ENCODE results near the gene TMEM39A. TPM values are rescaled to one million over a fixed set of nuclear protein-coding genes. Genes with fewer than 3 reads are reported as not detected.

TMEM39A gene
- total RNA-seq, 4 donors from 2014 or later = 23.9 to 62.2 (median 36.7) TPM

GRCh38 chr3:119483101-119483500, 19.7 kb upstream of the TMEM39A start:
- no peak for DNase-seq (ENCODE audit: low spot score in 2 of 2)
- H3K4me1 ChIP-seq = no peaks in the 10 kb centered on the region
- H3K9me3 ChIP-seq = no peaks in the 10 kb centered on the region
- TF ChIP-seq EP300 (IDR thresholded peaks at IDR 0.05) (no peak), POLR2A (IDR thresholded peaks at IDR 0.05) (no peak)
- TF ChIP-seq, protein P1, sequence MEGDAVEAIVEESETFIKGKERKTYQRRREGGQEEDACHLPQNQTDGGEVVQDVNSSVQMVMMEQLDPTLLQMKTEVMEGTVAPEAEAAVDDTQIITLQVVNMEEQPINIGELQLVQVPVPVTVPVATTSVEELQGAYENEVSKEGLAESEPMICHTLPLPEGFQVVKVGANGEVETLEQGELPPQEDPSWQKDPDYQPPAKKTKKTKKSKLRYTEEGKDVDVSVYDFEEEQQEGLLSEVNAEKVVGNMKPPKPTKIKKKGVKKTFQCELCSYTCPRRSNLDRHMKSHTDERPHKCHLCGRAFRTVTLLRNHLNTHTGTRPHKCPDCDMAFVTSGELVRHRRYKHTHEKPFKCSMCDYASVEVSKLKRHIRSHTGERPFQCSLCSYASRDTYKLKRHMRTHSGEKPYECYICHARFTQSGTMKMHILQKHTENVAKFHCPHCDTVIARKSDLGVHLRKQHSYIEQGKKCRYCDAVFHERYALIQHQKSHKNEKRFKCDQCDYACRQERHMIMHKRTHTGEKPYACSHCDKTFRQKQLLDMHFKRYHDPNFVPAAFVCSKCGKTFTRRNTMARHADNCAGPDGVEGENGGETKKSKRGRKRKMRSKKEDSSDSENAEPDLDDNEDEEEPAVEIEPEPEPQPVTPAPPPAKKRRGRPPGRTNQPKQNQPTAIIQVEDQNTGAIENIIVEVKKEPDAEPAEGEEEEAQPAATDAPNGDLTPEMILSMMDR (IDR thresholded peaks at IDR 0.05) = no peak
- H3K27me3 ChIP-seq = no peaks in the 10 kb centered on the region
- no peak overlapping the region for H3K4me3 ChIP-seq
- peaks cover 0 to 82% (median 0%) of the 10 kb centered on the region in 3 donors for H3K36me3 ChIP-seq
- no peak overlapping the region for H3K27ac ChIP-seq
- 83 to 85% methylated on average over 1 of the region's 1 CpG for WGBS, 2 donors

GRCh38 chr3:119481079-119481478, 17.7 kb upstream of the TMEM39A start:
- Histone ChIP-seq H3K4me1 (no peaks in the 10 kb centered on the region), H3K27ac (no peak overlapping the region), H3K4me3 (no peak overlapping the region), H3K27me3 (no peaks in the 10 kb centered on the region), H3K36me3 (peaks cover 0 to 75% (median 4%) of the 10 kb centered on the region in 3 donors), H3K9me3 (no peaks in the 10 kb centered on the region)
- TF ChIP-seq EP300 (IDR thresholded peaks at IDR 0.05) (no peak), POLR2A (IDR thresholded peaks at IDR 0.05) (no peak)
- TF ChIP-seq, protein P1 (IDR thresholded peaks at IDR 0.05) = no peak
- DNase-seq (ENCODE audit: low spot score in 2 of 2) = no peak
- 84 to 90% methylated on average over 2 of the region's 2 CpGs for WGBS, 2 donors

DNA sequence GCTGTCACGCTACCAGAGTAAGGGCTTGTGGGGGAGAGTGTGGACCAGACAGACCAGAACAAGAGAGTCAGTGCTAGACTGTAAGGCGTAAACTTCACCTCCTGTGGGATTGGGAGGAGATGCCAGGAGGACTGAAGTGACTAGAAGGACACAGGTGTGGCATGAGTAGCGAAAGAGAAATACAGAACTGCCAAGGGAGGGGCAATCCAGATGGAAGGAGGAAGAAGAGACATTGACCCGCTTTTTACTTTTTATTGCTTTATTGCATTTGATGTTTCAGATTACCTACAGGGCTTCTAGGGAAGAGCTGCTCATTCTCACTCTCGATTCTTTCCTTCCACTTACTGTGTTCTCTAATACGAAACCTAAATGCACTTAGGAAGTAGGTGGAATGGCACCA, 7.5 kb upstream of the TMEM39A start:
- Histone ChIP-seq H3K27ac (peak overlapping the region in 1 of 4 donors; percentile 7), H3K4me1 (peaks cover 0 to 23% (median 14%) of the 10 kb centered on the region in 4 donors), H3K4me3 (no peak overlapping the region), H3K27me3 (no peaks in the 10 kb centered on the region), H3K36me3 (peaks cover 0 to 44% (median 0%) of the 10 kb centered on the region in 3 donors), H3K9me3 (no peaks in the 10 kb centered on the region)
- DNase-seq (ENCODE audit: low spot score in 2 of 2) = no peak
- TF ChIP-seq, protein P1 (IDR thresholded peaks at IDR 0.05) = no peak
- TF ChIP-seq POLR2A (IDR thresholded peaks at IDR 0.05) (no peak), EP300 (IDR thresholded peaks at IDR 0.05) (no peak)
- WGBS, 2 donors = 92 to 93% methylated on average over 6 of the region's 6 CpGs

GRCh38 chr3:119469418-119470189, 6.2 kb upstream of the TMEM39A start:
- DNase-seq (ENCODE audit: low spot score in 2 of 2) = no peak
- H3K27ac ChIP-seq = peak overlapping the region in 3 of 4 donors; percentile 74 to 88 (median 82)
- WGBS, 2 donors = 12 to 13% methylated on average over 16 of the region's 16 CpGs

More at GRCh38 chr3:119469418-119470189, 6.2 kb upstream of the TMEM39A start:
- Histone ChIP-seq H3K27me3 (no peaks in the 10 kb centered on the region), H3K4me1 (peaks cover 0 to 23% (median 14%) of the 10 kb centered on the region in 4 donors), H3K9me3 (no peaks in the 10 kb centered on the region), H3K36me3 (peaks cover 0 to 34% (median 0%) of the 10 kb centered on the region in 3 donors), H3K4me3 (peak overlapping the region; percentile 62 to 96 (median 92))
- TF ChIP-seq POLR2A (IDR thresholded peaks at IDR 0.05) (no peak), EP300 (IDR thresholded peaks at IDR 0.05) (no peak)
- TF ChIP-seq, protein P1 (IDR thresholded peaks at IDR 0.05) = no peak
